Measurements from ENCODE around the gene RPS6KA4. TPM values are rescaled to one million over a fixed set of nuclear protein-coding genes. Genes with fewer than 3 reads are reported as not detected.

The RPS6KA4 gene
- total RNA-seq, 1 donor from 2014 or later = 18.7 TPM

DNA sequence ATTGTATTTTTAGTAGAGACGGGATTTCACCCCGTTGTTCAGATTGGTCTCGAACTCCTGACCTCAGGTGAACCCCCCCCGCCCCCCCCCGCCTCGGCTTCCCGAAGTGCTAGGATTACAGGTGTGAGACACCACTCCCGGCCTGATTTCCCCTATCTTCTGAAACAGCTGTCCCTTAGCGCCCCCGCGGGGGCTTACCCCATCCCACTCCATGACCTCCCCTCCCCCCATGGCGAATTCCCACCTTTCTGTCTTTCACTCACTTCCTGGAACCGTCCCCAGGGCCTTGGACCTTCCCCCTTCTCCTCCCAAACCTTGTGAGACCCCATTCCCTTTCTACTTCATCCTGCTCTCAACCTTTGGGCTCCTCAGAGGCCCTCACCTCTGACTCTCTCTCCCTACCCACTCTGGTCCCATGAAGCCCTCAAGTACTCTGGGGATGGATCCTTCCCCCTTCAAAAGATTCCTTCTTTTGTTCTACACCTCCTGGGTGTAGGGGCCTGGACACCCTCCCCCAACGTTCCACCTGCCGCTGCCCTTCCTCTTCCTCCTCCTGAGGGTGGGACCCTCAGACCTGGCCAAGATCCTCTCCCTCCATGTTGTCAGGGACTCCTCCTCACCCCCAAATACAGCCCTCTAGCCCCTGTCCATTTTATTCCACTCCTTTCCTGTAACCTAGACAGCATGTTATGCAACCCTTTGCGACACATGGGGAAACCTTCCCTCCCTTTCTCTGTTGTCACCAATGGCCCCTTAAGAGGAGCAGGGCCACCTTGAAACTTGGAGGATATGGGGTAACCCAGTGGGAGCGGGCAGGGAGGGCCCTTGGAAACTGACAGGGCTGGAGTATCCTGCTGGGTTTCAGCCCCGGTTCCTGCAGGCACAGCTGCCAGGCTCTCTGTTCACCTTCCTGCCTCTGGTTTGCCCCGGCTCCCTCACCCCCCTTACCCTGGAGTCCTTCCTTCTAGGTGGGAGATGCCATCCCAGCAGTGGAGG is 39.9 kb upstream of the RPS6KA4 start:
- Mint-ChIP-seq H3K36me3 (ENCODE audit: insufficient read depth) (peaks cover 10% of the 10 kb centered on the region), H3K27ac (peak overlapping the region; percentile 85), H3K4me1 (ENCODE audit: low read depth) (peaks cover 11% of the 10 kb centered on the region), H3K27me3 (no peaks in the 10 kb centered on the region), H3K4me3 (ENCODE audit: low read depth) (peak overlapping the region; percentile 92), H3K9me3 (ENCODE audit: low read depth) (no peaks in the 10 kb centered on the region)
- DNase-seq (ENCODE audit: low spot score, unreplicated experiment) = no peak
- TF ChIP-seq, protein P1, sequence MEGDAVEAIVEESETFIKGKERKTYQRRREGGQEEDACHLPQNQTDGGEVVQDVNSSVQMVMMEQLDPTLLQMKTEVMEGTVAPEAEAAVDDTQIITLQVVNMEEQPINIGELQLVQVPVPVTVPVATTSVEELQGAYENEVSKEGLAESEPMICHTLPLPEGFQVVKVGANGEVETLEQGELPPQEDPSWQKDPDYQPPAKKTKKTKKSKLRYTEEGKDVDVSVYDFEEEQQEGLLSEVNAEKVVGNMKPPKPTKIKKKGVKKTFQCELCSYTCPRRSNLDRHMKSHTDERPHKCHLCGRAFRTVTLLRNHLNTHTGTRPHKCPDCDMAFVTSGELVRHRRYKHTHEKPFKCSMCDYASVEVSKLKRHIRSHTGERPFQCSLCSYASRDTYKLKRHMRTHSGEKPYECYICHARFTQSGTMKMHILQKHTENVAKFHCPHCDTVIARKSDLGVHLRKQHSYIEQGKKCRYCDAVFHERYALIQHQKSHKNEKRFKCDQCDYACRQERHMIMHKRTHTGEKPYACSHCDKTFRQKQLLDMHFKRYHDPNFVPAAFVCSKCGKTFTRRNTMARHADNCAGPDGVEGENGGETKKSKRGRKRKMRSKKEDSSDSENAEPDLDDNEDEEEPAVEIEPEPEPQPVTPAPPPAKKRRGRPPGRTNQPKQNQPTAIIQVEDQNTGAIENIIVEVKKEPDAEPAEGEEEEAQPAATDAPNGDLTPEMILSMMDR (IDR thresholded peaks at IDR 0.05; ENCODE audit: unreplicated experiment) = no peak

DNA sequence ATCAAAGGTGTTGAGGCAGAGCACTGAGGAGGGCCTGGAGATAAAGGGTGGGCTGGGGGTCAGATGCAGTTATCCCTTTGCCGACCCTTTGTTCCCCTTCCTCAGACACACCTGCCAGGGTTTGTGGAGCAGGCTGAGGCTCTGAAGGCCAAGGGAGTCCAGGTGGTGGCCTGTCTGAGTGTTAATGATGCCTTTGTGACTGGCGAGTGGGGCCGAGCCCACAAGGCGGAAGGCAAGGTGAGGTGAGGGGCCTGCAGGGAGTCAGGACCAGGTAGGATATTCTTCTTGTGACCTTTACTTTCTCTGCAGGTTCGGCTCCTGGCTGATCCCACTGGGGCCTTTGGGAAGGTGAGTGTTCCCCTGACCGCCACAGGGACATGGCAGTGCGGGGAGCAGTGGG is 38.4 kb upstream of the RPS6KA4 start:
- peaks cover 5% of the 10 kb centered on the region for H3K36me3 Mint-ChIP-seq (ENCODE audit: insufficient read depth)
- TF ChIP-seq, protein P1 (IDR thresholded peaks at IDR 0.05; ENCODE audit: unreplicated experiment) = no peak
- no peak for DNase-seq (ENCODE audit: low spot score, unreplicated experiment)
- peak overlapping the region; percentile 71 for H3K27ac Mint-ChIP-seq
- no peaks in the 10 kb centered on the region for H3K9me3 Mint-ChIP-seq (ENCODE audit: low read depth)
- H3K27me3 Mint-ChIP-seq = no peaks in the 10 kb centered on the region
- H3K4me3 Mint-ChIP-seq (ENCODE audit: low read depth) = no peak overlapping the region
- peaks cover 11% of the 10 kb centered on the region for H3K4me1 Mint-ChIP-seq (ENCODE audit: low read depth)

DNA sequence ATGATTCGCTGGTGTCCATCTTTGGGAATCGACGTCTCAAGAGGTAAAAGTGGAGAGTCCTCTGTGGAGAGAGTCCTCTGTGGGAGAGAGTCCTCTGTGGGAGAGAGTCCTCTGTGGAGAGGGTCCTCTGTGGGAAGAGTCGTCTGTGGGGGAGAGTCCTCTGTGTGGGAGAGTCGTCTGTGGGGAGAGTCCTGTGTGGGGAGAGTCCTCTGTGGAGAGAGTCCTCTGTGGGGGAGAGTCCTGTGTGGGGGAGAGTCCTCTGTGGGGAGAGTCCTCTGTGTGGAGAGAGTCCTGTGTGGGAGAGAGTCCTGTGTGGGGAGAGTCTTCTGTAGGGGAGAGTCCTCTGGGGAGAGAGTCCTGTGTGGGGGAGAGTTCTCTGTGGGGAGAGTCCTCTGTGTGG is 37.9 kb upstream of the RPS6KA4 start:
- peaks cover 5% of the 10 kb centered on the region for H3K36me3 Mint-ChIP-seq (ENCODE audit: insufficient read depth)
- TF ChIP-seq, protein P1 (IDR thresholded peaks at IDR 0.05; ENCODE audit: unreplicated experiment) = no peak
- peaks cover 11% of the 10 kb centered on the region for H3K4me1 Mint-ChIP-seq (ENCODE audit: low read depth)
- DNase-seq (ENCODE audit: low spot score, unreplicated experiment) = no peak
- H3K27ac Mint-ChIP-seq = peak overlapping the region; percentile 71
- H3K9me3 Mint-ChIP-seq (ENCODE audit: low read depth) = no peaks in the 10 kb centered on the region
- no peak overlapping the region for H3K4me3 Mint-ChIP-seq (ENCODE audit: low read depth)
- H3K27me3 Mint-ChIP-seq = no peaks in the 10 kb centered on the region

DNA sequence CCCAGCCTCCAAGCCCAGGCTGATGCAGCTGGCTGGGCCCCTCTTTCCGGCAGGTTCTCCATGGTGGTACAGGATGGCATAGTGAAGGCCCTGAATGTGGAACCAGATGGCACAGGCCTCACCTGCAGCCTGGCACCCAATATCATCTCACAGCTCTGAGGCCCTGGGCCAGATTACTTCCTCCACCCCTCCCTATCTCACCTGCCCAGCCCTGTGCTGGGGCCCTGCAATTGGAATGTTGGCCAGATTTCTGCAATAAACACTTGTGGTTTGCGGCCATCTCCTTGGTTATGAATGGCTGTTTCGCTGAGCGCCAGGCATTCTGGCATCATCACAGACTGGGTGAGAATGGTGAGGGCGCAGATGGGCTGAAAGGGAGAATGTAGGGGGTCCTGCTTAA is 37.4 kb upstream of the RPS6KA4 start:
- Mint-ChIP-seq H3K4me1 (ENCODE audit: low read depth) (peaks cover 9% of the 10 kb centered on the region), H3K27ac (no peak overlapping the region), H3K36me3 (ENCODE audit: insufficient read depth) (peaks cover 5% of the 10 kb centered on the region), H3K27me3 (no peaks in the 10 kb centered on the region), H3K4me3 (ENCODE audit: low read depth) (no peak overlapping the region), H3K9me3 (ENCODE audit: low read depth) (no peaks in the 10 kb centered on the region)
- TF ChIP-seq, protein P1 (IDR thresholded peaks at IDR 0.05; ENCODE audit: unreplicated experiment) = no peak
- DNase-seq (ENCODE audit: low spot score, unreplicated experiment) = no peak

DNA sequence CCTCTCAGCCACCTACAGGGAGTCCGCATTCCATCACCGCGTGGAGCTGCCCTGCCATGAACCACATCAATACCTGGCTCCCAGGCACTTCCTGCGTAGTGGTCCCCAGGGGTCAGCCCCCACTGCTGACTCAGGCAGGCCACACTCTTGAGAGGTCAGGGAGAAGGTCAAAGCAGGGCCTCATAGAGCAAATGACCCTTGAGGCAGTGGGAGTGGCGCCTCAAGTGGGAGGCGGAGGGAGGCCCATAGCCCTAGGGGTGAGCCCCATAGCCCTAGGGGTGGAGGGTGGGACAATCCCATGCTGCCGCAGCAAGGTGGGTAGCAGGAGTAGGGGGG is 36.1 kb upstream of the RPS6KA4 start:
- TF ChIP-seq, protein P1 (IDR thresholded peaks at IDR 0.05; ENCODE audit: unreplicated experiment) = no peak
- no peaks in the 10 kb centered on the region for H3K9me3 Mint-ChIP-seq (ENCODE audit: low read depth)
- H3K27me3 Mint-ChIP-seq = peaks cover 2% of the 10 kb centered on the region
- H3K36me3 Mint-ChIP-seq (ENCODE audit: insufficient read depth) = peaks cover 5% of the 10 kb centered on the region
- H3K4me3 Mint-ChIP-seq (ENCODE audit: low read depth) = no peak overlapping the region
- H3K4me1 Mint-ChIP-seq (ENCODE audit: low read depth) = peaks cover 5% of the 10 kb centered on the region
- DNase-seq (ENCODE audit: low spot score, unreplicated experiment) = no peak
- no peak overlapping the region for H3K27ac Mint-ChIP-seq
